Spleen (tissue), 11 donors: ENCODE results near the gene ZNF335. TPM values are rescaled to one million over a fixed set of nuclear protein-coding genes. Genes with fewer than 3 reads are reported as not detected.

Source experiments
- DNase-seq: peaks from one replicate; pipeline ENCODE4 v3.0.0-alpha.2; 2020
- H3K27ac ChIP-seq, 8 donors: fragments of 200-600 bp; sonication (generic) in 7 of 8; 1 replicate in 4 of 8; 2 replicates in 4 of 8; pipeline versions ENCODE4 v1.5.0 to v1.8.0; 2016 to 2021; ENCODE audit warnings: inconsistent platforms in 4 of 8, mild to moderate bottlenecking in 4 of 8, moderate library complexity in 1 of 8
- H3K27me3 ChIP-seq, 7 donors: fragments of 200-600 bp; sonication (generic) in 6 of 7; replicated peaks in 1 of 7; 1 replicate in 4 of 7; 2 replicates in 3 of 7; pipeline versions ENCODE4 v1.5.0 to v1.8.0; 2016 to 2021; ENCODE audit warnings: inconsistent platforms in 3 of 7, mild to moderate bottlenecking in 1 of 7
- H3K36me3 ChIP-seq, 6 donors: fragments of 200-600 bp; sonication (generic) in 5 of 6; 1 replicate in 4 of 6; 2 replicates in 2 of 6; pipeline versions ENCODE4 v1.5.0 to v1.8.0; 2016 to 2021; ENCODE audit warnings: inconsistent platforms in 2 of 6
- H3K4me1 ChIP-seq, 6 donors: fragments of 200-600 bp; sonication (generic) in 5 of 6; 1 replicate in 3 of 6; 2 replicates in 3 of 6; pipeline versions ENCODE4 v1.5.0 to v1.8.0; 2016 to 2021; ENCODE audit warnings: inconsistent platforms in 3 of 6
- H3K4me3 ChIP-seq, 8 donors: fragments of 200-600 bp; sonication (generic) in 7 of 8; 1 replicate in 4 of 8; 2 replicates in 4 of 8; pipeline versions ENCODE4 v1.5.0 to v1.8.0; 2016 to 2021; ENCODE audit warnings: inconsistent platforms in 4 of 8, mild to moderate bottlenecking in 4 of 8, moderate library complexity in 2 of 8
- H3K9me3 ChIP-seq, 8 donors: fragments of 200-600 bp; sonication (generic) in 7 of 8; 1 replicate in 4 of 8; 2 replicates in 4 of 8; pipeline versions ENCODE4 v1.5.0 to v1.8.0; 2016 to 2021; ENCODE audit warnings: inconsistent platforms in 4 of 8
- CTCF ChIP-seq, 11 experiments: fragments of 200-600 bp in 7 of 11; fragments of 450-650 bp in 4 of 11; sonication (generic) in 4 of 11; IDR thresholded peaks in 8 of 11; conservative IDR thresholded peaks in 3 of 11; 1 replicate in 7 of 11; 2 replicates in 4 of 11; pipeline versions ENCODE4 v1.4.0 to v1.8.0; 2016 to 2021; ENCODE audit warnings: antibody characterized with exemption in 11 of 11, inconsistent platforms in 4 of 11, mild to moderate bottlenecking in 1 of 11
- POLR2A ChIP-seq, 3 donors: fragments of 450-650 bp; IDR thresholded peaks; one replicate each; pipeline ENCODE4 v1.5.1; 2017; ENCODE audit warnings: antibody characterized with exemption in 3 of 3, mild to moderate bottlenecking in 1 of 3
- POLR2AphosphoS5 ChIP-seq, 3 donors: sonication (generic); formaldehyde crosslinking; IDR thresholded peaks; one replicate each; pipeline ENCODE4 v1.5.1; 2017; ENCODE audit warnings: antibody characterized with exemption in 3 of 3
- WGBS, 5 donors: extraction: QIAGEN DNeasy Blood & Tissue Kit in 3 of 5; methylation state at CpG; one replicate each; pipeline versions ENCODE4 v1.1.5 to v1.1.7; 2013 to 2018; 5-methylcytosine and 5-hydroxymethylcytosine counted together
- intact Hi-C: fragments of 100-400 bp; cut with DNase I; formaldehyde crosslinking; loops from one replicate; pipeline ENCODE4 v1.15.0; 2023; ENCODE audit warnings: low total_unique reads
- polyA plus RNA-seq, 3 donors: library from polyadenylated mRNA; stranded (reverse); fragments of 200-250 nt; gene quantifications; one replicate each; pipeline ENCODE4 v1.2.1, GENCODE V29; 2013
- total RNA-seq, 7 donors: library from RNA; depleted of rRNA in 3 of 7; stranded (reverse); fragments of >200 nt in 3 of 7; fragmentation: NEBNext Ultra II Directional in 4 of 7; extraction: Animal tissue kit (Norgen Biotek cat#: 25700) in 4 of 7; gene quantifications; one replicate each; pipeline versions ENCODE4 v1.1.0 to v1.2.1, GENCODE V29; 2016 to 2021
- donor health status: healthy with polysubstance abuse.
- donor health status: DM: no; HTN: no; CAD: no; lungs with moderate emphysema.
- donor health status: DM: no; HTN: no; CAD: no.
- donor health status: Bipolar disorder and iron deficiency.
- donor health status: healthy.
- donor health status: DM: no; HTN: no; CAD: no.
- donor health status: DM: yes; HTN: yes; CAD: no.

The ZNF335 gene
- total and polyA plus RNA-seq, 10 donors = 8.2 to 46.3 (median 32.5) TPM

DNA sequence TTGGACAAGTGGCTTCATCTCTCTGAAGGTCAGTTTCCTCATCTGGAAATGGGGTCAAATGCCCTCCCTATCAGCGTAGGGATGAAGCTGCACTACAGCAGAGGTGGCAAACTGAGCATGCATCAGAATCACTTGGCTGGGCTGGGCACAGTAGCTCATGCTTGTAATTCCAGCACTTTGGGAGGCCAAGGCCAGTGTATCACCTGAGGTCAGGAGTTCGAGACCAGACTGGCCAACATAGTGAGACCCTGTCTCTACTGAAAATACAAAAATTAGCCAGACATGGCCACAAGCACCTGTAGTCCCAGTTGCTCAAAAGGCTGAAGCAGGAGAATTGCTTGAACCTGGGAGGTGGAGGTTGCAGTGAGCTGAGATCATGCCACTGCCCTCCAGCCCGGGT is 30.0 kb upstream of the ZNF335 start:
- intact Hi-C loops = no loop called here
- Histone ChIP-seq H3K9me3 (no peaks in the 10 kb centered on the region), H3K4me3 (no peak overlapping the region), H3K4me1 (peaks cover 28 to 99% (median 74%) of the 10 kb centered on the region in 6 donors), H3K36me3 (no peaks in the 10 kb centered on the region), H3K27ac (peak overlapping the region in 2 of 8 donors; percentile 81 to 86), H3K27me3 (peaks cover 0 to 42% (median 0%) of the 10 kb centered on the region in 7 donors)
- no peak for TF ChIP-seq CTCF (IDR thresholded peaks at IDR 0.05 in 8 of 11, conservative IDR thresholded peaks at IDR 0.05 in 3 of 11)
- TF ChIP-seq POLR2A (IDR thresholded peaks at IDR 0.05) = no peak
- no peak for TF ChIP-seq POLR2AphosphoS5 (IDR thresholded peaks at IDR 0.05)
- DNase-seq = no peak
- 85 to 96% (median 91%) methylated on average over 2 to 3 of the region's 3 CpGs for WGBS, 5 donors

DNA sequence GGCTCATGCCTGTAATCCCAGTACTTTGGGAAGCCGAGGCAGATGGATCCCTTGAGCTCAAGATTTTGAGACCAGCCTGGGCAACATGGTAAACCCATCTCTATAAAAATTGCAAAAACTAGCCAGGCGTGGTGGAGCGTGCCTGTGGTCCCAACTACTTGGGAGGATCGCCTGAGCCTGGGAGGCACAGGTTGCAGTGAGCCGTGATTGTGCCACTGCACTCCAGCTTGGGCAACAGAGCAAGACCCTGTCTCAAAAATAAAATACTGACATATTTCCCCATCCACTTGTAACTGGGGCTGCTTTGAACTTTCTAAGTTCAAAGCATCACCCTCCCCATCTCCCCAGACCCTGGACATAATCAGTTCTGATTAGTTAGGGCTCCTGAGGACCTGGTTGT is 29.5 kb upstream of the ZNF335 start:
- 84 to 95% (median 92%) methylated on average over 5 of the region's 5 CpGs for WGBS, 5 donors
- H3K9me3 ChIP-seq = no peaks in the 10 kb centered on the region
- H3K27me3 ChIP-seq = peaks cover 0 to 39% (median 0%) of the 10 kb centered on the region in 7 donors
- peaks cover 28 to 98% (median 73%) of the 10 kb centered on the region in 6 donors for H3K4me1 ChIP-seq
- no peak for TF ChIP-seq CTCF (IDR thresholded peaks at IDR 0.05 in 8 of 11, conservative IDR thresholded peaks at IDR 0.05 in 3 of 11)
- TF ChIP-seq POLR2AphosphoS5 (IDR thresholded peaks at IDR 0.05) = no peak
- no peak for TF ChIP-seq POLR2A (IDR thresholded peaks at IDR 0.05)
- no peaks in the 10 kb centered on the region for H3K36me3 ChIP-seq
- DNase-seq = no peak
- H3K27ac ChIP-seq = peak overlapping the region in 4 of 8 donors; percentile 75 to 86 (median 79)
- peak overlapping the region in 1 of 8 donors; percentile 32 for H3K4me3 ChIP-seq
- intact Hi-C loops = no loop called here

DNA sequence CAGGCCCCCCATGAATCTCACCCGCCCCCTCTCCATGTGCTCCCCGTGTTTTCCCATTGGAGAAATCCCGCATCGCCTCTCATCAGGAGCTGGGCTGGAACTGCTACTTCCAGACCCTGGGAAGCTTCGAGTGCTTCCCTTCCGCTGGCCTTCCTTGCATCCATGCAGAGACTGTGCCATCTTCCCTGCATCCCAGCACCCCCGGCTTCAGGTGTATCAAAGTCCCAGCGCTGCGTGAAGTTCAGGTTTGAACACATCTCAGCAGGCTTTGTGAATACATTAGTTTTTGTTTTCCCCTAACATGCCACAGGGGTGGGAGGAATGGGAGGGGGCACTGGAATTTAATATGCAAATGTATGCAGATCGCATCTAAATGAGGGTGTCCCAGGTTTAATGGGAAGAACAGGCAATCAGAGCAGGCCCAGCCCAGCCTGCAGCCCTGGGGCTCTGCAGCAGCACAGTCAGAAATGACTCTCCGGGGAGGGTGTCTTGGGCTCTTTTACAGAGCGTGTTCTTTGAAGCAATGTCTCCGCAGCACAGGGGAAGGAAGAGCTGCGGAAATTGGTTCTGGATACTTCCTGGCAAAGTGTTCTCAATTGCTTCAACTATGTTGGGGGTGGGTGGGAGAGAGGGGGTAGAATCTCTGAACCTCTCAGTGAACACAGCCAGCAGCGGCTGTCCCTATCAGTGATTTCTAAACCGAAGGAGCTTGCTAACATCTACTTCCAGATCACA is 28.4 kb upstream of the ZNF335 start:
- Histone ChIP-seq H3K4me1 (peaks cover 20 to 98% (median 63%) of the 10 kb centered on the region in 6 donors), H3K36me3 (no peaks in the 10 kb centered on the region), H3K9me3 (no peaks in the 10 kb centered on the region), H3K4me3 (peak overlapping the region in 1 of 8 donors; percentile 32), H3K27me3 (peaks cover 0 to 42% (median 0%) of the 10 kb centered on the region in 7 donors), H3K27ac (peak overlapping the region in 5 of 8 donors; percentile 13 to 86 (median 77))
- TF ChIP-seq POLR2A (IDR thresholded peaks at IDR 0.05) = no peak
- no peak for TF ChIP-seq POLR2AphosphoS5 (IDR thresholded peaks at IDR 0.05)
- no peak for TF ChIP-seq CTCF (IDR thresholded peaks at IDR 0.05 in 8 of 11, conservative IDR thresholded peaks at IDR 0.05 in 3 of 11)
- DNase-seq = no peak
- 44 to 50% (median 47%) methylated on average over 16 of the region's 16 CpGs for WGBS, 5 donors
- intact Hi-C loops = no loop called here

- TF ChIP-seq POLR2AphosphoS5 (IDR thresholded peaks at IDR 0.05) = no peak
- no peak for TF ChIP-seq POLR2A (IDR thresholded peaks at IDR 0.05)
- no peak for TF ChIP-seq CTCF (IDR thresholded peaks at IDR 0.05 in 8 of 11, conservative IDR thresholded peaks at IDR 0.05 in 3 of 11)
- Histone ChIP-seq H3K36me3 (no peaks in the 10 kb centered on the region), H3K4me3 (peak overlapping the region in 1 of 8 donors; percentile 44), H3K9me3 (no peaks in the 10 kb centered on the region), H3K4me1 (peaks cover 14 to 98% (median 60%) of the 10 kb centered on the region in 6 donors), H3K27ac (peak overlapping the region in 5 of 8 donors; percentile 59 to 86 (median 77)), H3K27me3 (peaks cover 0 to 42% (median 0%) of the 10 kb centered on the region in 7 donors)
- no peak for DNase-seq
- intact Hi-C loops = no loop called here
- 81 to 88% (median 85%) methylated on average over 4 of the region's 4 CpGs for WGBS, 5 donors
These were observed 27.7 kb upstream of the ZNF335 start for GRCh38 chr20:45999557-46000261.
